ENCODE data around the gene SLC37A3.
"Not testable (repeated sequence)": the region's sequence is repeated elsewhere in the genome, so short reads cannot be mapped to it uniquely, and the experiment has no call there.

SLC37A3 gene

GRCh38 chr7:140397784-140398750 lies at the start of gene SLC37A3:
SLC37A3 (minus strand) TSS chr7:140398530; CDS start chr7:140382526, 16,004 bp downstream.
- DNase-seq (ENCODE audit: low read depth), result peak; percentile 94

- DNase-seq (ENCODE audit: low read depth), result no peak
Observed at GRCh38 chr7:140447841-140448240, 49.5 kb upstream of the SLC37A3 start.

- no peak for DNase-seq (ENCODE audit: low read depth)
Observed at GRCh38 chr7:140446467-140446866, 48.1 kb upstream of the SLC37A3 start.

GRCh38 chr7:140441519-140441918 lies 43.2 kb upstream of the SLC37A3 start:
- no peak for DNase-seq (ENCODE audit: low read depth)

DNA sequence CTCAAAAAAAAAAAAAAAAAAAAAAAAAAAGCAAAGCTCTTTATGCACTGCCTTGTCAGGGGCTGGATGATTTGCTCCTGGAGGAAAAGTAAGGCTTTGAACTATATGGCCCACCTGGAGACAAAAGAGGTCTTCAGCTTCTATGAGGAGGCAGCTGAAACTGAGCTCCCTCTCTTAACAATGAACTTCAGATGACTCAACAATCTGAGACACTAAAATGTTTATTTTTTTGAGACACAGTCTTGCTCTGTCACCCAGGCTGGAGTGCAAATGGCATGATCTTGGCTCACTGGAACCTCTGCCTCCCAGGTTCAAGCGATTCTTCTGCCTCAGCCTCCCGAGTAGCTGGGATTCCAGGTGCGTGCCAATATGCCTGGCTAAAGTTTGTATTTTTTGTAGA lies 42.3 kb upstream of the SLC37A3 start:
- no peak for DNase-seq (ENCODE audit: low read depth)

GRCh38 chr7:140439359-140439758 lies 41.0 kb upstream of the SLC37A3 start:
- no peak for DNase-seq (ENCODE audit: low read depth)

GRCh38 chr7:140435252-140435895 lies 37.0 kb upstream of the SLC37A3 start:
- DNase-seq (ENCODE audit: low read depth), result no peak

- no peak for DNase-seq (ENCODE audit: low read depth)
Observed at GRCh38 chr7:140433396-140433795, 35.1 kb upstream of the SLC37A3 start.

DNA sequence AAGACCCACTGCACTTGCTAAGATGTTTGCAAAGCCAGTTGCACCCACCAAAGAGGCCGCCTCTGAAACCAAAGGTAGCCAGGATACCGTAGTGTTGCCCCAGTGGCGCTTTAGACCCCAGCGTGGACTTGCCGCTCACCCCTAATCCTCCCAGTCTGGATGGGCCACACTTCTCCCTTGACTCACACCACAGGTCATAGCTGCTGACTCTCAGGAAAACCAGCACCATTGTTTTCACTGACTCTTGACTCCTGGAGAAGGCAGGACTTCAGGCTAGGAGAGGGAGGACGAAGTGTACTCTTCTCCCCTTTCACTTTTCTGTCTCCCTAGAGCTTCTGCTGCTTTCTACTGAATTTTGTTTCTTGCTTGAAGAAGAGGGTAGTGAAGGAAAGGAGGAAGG lies 27.8 kb upstream of the SLC37A3 start:
- DNase-seq (ENCODE audit: low read depth), result no peak

- no peak for DNase-seq (ENCODE audit: low read depth)
Observed at GRCh38 chr7:140425718-140426117, 27.4 kb upstream of the SLC37A3 start.

GRCh38 chr7:140423501-140423900 lies 25.2 kb upstream of the SLC37A3 start:
- no peak for DNase-seq (ENCODE audit: low read depth)

GRCh38 chr7:140421521-140421920 lies 23.2 kb upstream of the SLC37A3 start:
- DNase-seq (ENCODE audit: low read depth), result no peak

DNA sequence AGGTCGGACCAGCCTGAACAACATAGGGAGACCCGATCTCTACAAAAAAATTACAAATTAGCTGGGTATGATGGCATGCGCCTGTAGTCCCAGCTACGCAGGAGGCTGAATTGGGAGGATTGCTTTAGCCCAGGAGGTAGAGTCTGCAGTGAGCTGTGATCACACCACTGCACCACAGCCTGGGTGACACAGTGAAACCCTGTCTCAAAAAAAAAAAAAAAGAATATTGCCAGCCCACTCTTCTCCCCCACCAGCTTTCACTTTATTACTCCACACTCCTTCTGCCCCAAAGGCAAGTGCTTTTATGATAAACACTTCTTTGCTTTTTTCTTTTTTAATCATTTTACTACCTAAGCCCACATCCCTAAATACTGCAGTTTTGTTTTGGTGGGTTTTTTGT lies 20.3 kb upstream of the SLC37A3 start:
- no peak for DNase-seq (ENCODE audit: low read depth)

GRCh38 chr7:140418156-140418472 lies 19.8 kb upstream of the SLC37A3 start:
- DNase-seq (ENCODE audit: low read depth), result not testable (repeated sequence)

- DNase-seq (ENCODE audit: low read depth), result no peak
Observed at GRCh38 chr7:140417456-140418155, 19.3 kb upstream of the SLC37A3 start.

- DNase-seq (ENCODE audit: low read depth), result no peak
Observed at GRCh38 chr7:140416560-140416959, 18.2 kb upstream of the SLC37A3 start.

GRCh38 chr7:140415816-140416215 lies 17.5 kb upstream of the SLC37A3 start:
- DNase-seq (ENCODE audit: low read depth), result not testable (repeated sequence)

GRCh38 chr7:140415361-140415760 lies 17.0 kb upstream of the SLC37A3 start:
- DNase-seq (ENCODE audit: low read depth), result no peak

- DNase-seq (ENCODE audit: low read depth), result no peak
Observed at GRCh38 chr7:140404565-140405065, 6.3 kb upstream of the SLC37A3 start.

- no peak for DNase-seq (ENCODE audit: low read depth)
Observed at GRCh38 chr7:140403878-140404564, 5.7 kb upstream of the SLC37A3 start, which contains the start of gene RAB19. RAB19 (plus strand) TSS chr7:140404058; CDS start chr7:140407647, 3,589 bp downstream.

- peak; percentile 86 for DNase-seq (ENCODE audit: low read depth)
Observed at GRCh38 chr7:140402178-140402835, 4.0 kb upstream of the SLC37A3 start.
